Astrocyte (in vitro differentiated cells and primary cell): ENCODE data around the gene NDST4.

Source experiments
- EZH2 ChIP-seq: IDR thresholded peaks from 2 replicates; pipeline ENCODE4 v1.6.1; 2012; ENCODE audit warnings: mild to moderate bottlenecking, low read length, inconsistent platforms; ENCODE audit not compliant: insufficient read depth
- TF ChIP-seq, protein P1 (sequence below): IDR thresholded peaks from 2 replicates; pipeline ENCODE4 v1.5.1; 2011; ENCODE audit warnings: low read depth, mild to moderate bottlenecking, inconsistent platforms, low read length, moderate library complexity; ENCODE audit not compliant: insufficient read depth

DNA sequence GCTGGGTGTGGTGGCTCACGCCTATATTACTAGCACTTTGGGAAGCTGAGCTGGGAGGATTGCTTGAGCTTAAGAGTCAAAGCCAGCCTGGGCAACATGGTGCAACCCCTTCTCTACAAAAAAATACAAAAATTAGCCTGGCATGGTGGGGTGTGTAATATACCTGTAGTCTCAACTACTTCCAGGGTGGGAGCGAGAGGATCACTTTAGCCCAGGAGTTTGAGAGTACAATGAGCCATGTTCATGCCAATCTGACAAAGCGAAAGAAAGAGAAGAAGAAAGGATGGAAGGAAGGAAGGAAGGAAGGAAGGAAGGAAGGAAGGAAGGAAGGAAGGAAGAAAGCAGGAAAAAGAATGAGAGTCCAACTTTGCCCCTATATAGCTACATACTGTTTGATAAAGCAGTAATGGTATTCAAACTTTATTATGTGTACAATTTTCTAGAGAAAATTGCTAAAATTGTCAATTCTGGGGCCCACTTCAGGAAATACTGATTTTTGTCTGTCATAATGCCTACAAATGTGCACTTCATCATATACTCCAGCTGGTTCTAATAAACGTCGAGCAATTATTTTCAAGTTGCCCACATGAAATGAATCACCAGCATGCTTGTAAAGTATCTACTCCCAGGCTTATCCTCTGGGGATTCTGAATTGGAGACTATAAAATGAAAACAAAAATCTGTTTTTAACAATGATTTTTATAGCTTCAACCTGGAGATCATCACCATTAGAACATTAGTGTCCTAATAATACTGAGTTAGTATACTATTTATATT, 132.3 kb downstream of the NDST4 start:
- no peak for TF ChIP-seq EZH2
- TF ChIP-seq, protein P1, sequence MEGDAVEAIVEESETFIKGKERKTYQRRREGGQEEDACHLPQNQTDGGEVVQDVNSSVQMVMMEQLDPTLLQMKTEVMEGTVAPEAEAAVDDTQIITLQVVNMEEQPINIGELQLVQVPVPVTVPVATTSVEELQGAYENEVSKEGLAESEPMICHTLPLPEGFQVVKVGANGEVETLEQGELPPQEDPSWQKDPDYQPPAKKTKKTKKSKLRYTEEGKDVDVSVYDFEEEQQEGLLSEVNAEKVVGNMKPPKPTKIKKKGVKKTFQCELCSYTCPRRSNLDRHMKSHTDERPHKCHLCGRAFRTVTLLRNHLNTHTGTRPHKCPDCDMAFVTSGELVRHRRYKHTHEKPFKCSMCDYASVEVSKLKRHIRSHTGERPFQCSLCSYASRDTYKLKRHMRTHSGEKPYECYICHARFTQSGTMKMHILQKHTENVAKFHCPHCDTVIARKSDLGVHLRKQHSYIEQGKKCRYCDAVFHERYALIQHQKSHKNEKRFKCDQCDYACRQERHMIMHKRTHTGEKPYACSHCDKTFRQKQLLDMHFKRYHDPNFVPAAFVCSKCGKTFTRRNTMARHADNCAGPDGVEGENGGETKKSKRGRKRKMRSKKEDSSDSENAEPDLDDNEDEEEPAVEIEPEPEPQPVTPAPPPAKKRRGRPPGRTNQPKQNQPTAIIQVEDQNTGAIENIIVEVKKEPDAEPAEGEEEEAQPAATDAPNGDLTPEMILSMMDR = no peak
